Measurements from ENCODE around the gene RAP2C. TPM values are rescaled to one million over a fixed set of nuclear protein-coding genes. Genes with fewer than 3 reads are reported as not detected.

The RAP2C gene
- polyA plus RNA-seq (ENCODE audit: insufficient read length in 3 of 3) = 10 to 100 TPM; 46.0 to 54.1 (median 47.2) TPM

DNA sequence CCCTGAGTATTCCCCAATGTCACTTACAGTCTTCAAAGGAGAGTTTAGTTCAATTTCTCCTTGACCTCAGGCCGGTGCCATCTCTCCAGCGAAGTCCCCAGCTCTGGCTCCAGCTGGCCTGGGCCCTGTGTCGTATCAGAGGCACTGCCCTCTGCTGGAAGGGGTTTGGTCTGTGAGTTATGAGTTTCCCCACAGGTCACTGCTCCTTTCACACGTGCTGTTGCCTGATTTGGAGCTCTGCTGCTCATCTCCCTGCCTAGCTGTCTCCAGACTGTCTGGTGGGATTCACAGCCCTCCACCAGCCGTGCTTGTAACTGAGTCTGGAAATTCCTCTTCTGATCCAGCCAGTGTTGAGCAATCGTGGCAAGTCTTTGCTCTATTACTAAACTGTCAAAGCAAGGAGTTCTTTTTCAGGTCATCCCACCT, at the start of gene RAP2C:
Gene RAP2C (minus strand): TSS at position 105 of the 426 bp plus-strand sequence. CDS start 2,179 bp downstream, outside the sequence.
- no peak for DNase-seq (ENCODE audit: low read depth in 3 of 3, low spot score in 2 of 3)

GRCh38 chrX:132267392-132267791, 48.1 kb upstream of the RAP2C start:
- DNase-seq (ENCODE audit: low read depth in 3 of 3, low spot score in 2 of 3) = no peak

DNA sequence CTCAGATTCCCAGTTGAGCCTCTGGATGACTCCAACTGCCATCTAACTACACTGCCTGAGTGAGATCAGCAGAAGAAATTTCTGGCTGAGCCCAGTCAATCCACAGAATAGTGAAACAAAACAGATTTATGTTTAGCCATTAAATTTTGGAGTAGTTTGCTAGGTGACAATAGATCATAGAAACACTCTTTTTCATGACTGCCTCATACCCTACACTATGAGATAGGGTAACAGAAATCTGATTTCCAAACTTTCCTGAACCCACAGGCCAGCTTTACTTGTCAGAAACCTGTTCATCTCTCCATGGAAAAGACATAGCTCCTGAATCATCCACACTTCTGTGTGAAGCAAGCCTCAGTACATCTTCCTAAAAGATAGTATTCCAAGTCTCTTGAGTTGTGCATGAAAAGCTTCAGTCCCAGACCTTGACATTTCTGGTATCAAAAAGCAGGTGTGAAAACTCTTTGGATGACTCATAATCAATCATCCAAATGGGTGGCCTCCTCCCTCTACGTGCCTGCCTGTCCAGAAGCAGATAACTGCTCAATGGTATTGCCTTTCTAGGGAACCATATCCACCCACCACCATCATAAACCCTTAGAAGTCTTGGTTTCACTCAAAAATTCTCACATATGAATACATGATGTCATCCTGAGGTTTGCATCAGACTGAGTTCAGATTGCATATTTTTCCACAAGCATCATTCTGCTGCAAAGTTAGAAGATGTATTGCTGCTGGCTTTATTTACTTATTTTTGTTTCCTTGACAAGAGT, 47.5 kb upstream of the RAP2C start:
- DNase-seq (ENCODE audit: low read depth in 3 of 3, low spot score in 2 of 3) = no peak

- no peak for DNase-seq (ENCODE audit: low read depth in 3 of 3, low spot score in 2 of 3)
These were observed 43.9 kb upstream of the RAP2C start for GRCh38 chrX:132263127-132263526.

DNA sequence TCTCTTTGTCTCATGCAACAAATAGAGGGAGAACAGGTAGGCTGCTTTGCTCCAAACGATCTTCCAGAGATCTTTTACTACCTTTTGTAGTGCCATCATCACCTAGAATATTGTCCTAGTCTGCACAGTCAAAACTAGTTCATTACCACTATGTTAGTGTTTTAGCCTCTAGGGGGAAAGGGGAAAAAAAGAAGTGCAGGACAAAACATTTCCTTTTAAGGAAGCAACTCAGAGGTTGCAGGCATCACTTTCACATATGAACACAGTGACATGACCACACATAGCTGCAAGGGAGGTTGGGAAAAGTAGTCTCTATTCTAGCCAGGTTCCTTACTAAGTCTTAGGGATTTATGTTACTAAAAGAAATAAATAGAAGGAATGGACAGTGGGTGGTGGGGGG, 39.3 kb upstream of the RAP2C start:
- no peak for DNase-seq (ENCODE audit: low read depth in 3 of 3, low spot score in 2 of 3)

GRCh38 chrX:132257116-132257515, 37.9 kb upstream of the RAP2C start:
- DNase-seq (ENCODE audit: low read depth in 3 of 3, low spot score in 2 of 3) = no peak

DNA sequence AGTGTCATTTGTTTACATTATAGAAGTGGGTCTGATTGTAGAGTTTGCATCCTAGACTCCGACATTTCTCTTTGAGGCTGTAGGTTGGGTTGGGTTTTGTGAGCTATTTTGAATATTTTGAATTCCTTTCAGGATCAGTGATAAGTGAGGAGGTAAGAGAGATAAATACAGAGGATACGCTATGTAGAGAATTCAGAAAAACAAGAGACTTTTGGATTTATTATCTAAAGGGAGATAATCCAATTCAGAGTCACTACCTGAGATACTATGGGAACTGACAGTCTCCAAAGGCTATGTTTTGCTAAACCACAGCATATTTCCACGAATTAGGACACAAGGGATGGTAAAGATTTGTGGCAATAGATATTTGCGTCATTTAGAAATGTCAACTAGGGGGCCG, 16.9 kb upstream of the RAP2C start:
- DNase-seq (ENCODE audit: low read depth in 3 of 3, low spot score in 2 of 3) = no peak

- DNase-seq (ENCODE audit: low read depth in 3 of 3, low spot score in 2 of 3) = no peak
These were observed 16.2 kb upstream of the RAP2C start for GRCh38 chrX:132235488-132235887.

DNA sequence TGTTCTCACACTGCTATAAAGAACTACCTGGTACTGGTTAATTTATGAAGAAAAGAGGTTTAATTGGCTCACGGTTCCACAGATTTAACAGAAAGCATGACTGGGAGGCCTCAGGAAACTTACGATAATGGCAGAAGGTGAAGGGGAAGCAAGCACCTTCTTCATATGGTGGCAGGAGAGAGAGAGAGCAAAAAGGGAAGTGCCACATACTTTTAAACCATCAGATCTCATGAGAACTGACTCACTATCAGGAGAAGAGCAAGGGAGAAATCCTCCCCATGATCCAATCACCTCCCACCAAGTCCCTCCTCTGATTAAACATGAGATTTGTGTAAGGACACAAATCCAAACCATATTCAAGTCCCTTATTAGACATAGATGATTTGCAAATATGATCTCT, 12.3 kb upstream of the RAP2C start:
- no peak for DNase-seq (ENCODE audit: low read depth in 3 of 3, low spot score in 2 of 3)

DNA sequence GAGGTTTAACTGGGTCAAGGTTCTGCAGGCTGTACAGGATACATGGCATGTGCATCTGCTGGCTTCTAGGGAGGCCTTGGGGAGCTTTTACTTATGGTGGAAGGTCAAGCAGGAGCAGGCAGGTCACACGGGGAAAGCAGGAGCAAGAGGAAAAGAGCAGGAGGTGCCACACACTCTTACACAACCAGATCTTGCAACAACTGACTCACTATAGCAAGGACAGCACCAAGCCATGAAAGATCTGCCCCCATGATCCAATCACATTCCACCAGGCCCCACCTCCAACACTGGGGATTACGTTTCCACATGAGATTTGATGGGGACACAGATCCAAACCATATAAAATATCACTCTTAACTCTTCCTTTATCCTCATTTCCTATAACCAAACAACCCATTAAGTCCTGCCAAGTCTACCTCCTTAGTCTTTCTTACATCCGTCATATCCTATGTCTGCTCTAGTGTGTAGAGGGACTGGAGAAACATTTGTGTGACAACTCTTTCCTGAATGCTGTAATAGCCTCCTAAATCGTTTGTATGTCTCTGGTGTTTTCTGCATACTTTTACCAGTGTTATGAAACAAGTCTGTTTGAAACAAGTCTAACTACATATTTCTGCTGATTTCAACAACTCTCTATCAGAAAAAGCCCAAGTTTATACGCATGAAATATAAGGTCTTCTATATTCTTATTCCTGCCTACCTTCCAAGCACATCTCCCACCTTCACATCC, 8.3 kb upstream of the RAP2C start:
- DNase-seq (ENCODE audit: low read depth in 3 of 3, low spot score in 2 of 3) = no peak

DNA sequence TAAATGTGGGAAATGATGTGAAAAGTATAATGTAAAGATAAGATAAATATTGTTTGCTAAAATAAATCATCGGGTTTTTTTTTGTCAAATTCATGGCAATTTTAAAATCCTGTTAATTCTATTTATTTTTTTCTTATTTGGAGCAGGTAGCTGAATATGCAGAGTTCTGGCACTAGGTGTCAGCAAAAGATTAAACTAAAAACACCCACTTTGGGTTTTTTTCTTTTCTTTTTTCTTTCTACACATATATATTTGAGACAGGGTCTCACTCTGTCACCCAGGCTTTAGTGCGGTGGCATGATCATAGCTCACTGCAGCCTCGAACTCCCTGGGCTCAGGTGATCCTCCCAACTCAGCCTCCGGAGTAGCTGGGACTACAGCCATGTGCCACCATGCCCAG, 6.9 kb upstream of the RAP2C start:
- DNase-seq (ENCODE audit: low read depth in 3 of 3, low spot score in 2 of 3) = no peak

- DNase-seq (ENCODE audit: low read depth in 3 of 3, low spot score in 2 of 3) = no peak
These were observed 991 bp downstream of the RAP2C start for GRCh38 chrX:132218100-132218812.

- no peak for DNase-seq (ENCODE audit: low read depth in 3 of 3, low spot score in 2 of 3)
These were observed 1.8 kb downstream of the RAP2C start for GRCh38 chrX:132217203-132218073.

GRCh38 chrX:132216806-132217202, 2.4 kb downstream of the RAP2C start:
- no peak for DNase-seq (ENCODE audit: low read depth in 3 of 3, low spot score in 2 of 3)

DNA sequence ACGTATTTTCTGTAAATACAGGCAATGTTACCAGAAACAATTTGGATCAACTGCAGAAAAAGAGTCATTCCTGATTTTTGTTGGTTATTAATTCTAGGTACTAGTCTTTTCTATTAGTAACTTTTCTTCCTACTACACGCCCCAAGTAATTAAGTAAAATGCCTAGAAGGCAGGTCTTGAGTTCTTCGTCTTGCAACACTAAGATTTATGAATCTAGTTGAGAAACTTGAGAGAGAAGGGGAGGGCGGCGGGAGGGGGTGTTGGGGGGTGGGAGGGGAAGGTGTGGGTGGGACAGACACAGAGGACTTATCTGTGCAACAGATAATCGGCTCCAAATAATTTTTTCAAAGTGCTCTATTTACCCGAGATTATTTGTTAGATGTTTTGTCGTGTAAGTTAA, 3.0 kb downstream of the RAP2C start:
- no peak for DNase-seq (ENCODE audit: low read depth in 3 of 3, low spot score in 2 of 3)

DNA sequence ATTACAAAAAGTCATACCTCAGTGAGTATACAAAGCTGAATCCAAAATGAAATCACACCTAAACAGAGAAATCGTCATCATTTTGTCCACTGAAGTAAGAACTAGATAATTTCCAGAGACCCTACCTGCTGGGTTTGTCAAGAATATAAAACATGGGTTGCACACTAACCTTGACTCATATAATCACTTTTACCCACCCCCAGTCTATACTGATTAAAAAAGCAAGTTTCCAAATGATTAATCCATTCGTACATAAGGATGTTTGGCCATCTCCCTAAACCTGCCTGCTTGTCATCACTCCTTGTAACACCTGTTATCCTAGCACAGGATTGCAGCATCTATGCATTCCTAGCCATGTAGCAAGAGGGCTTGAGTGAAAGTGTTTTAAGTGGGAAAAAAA, 4.7 kb downstream of the RAP2C start:
- DNase-seq (ENCODE audit: low read depth in 3 of 3, low spot score in 2 of 3) = no peak

- no peak for DNase-seq (ENCODE audit: low read depth in 3 of 3, low spot score in 2 of 3)
These were observed 9.7 kb downstream of the RAP2C start for GRCh38 chrX:132209527-132209926.

DNA sequence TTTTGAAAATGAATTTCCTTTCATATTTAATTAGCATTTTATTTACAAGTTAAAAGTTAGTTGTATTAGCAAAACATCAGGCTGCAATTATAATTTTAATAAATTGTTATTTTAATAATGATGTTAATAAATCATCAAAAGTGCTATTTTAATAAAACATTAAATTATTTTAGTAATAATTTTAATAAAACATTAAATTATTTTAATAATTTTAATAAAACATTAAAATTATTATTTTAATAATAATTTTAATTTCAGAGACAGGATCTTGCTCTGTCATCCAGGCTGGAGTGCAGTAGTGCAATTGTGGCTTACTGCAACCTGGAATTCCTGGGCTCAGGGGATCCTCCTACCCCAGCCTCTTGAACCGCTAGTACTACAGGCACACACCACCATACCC, 10.8 kb downstream of the RAP2C start:
- DNase-seq (ENCODE audit: low read depth in 3 of 3, low spot score in 2 of 3) = no peak

DNA sequence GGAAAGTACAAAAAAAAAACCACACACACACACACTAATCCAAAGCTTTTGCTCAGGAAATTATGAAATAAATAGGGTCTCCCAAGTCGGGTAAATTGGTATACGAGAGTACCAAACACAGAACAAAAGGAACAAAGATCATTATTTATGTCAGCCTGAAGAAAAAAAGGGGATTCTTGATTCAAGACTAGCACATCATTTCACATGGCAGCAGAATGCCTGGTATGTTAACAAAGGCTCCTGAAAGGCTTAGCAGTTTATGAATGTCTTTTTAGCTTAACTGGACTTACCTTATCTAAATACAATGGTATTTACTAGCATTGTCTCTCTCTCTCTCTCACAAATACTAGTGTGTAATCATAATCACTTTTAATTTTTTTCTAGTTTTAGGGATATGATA, 11.3 kb downstream of the RAP2C start:
- no peak for DNase-seq (ENCODE audit: low read depth in 3 of 3, low spot score in 2 of 3)

DNA sequence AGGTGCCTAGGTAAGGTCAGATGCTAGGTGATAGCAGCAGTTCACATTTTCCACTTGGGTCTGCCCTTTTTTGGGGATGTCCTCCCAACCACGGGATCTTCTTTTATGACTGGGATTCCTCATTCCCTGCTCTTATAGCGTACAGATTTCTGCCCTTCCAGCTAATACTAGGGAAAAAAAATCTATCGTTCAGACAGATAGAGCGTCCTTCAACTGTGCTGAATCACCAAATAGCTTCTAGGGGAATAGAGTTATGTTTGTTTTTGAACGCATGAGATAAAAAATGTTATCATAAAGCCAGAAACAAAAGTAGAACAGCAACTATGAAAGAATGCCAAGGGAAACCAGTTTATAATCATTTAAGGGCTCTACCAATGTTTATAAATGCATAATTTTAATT, 13.0 kb downstream of the RAP2C start:
- DNase-seq (ENCODE audit: low read depth in 3 of 3, low spot score in 2 of 3) = no peak

GRCh38 chrX:132204629-132205028, 14.6 kb downstream of the RAP2C start:
- DNase-seq (ENCODE audit: low read depth in 3 of 3, low spot score in 2 of 3) = no peak

All from right renal cortex interstitium (tissue), 3 donors.